Measurements from ENCODE around the gene IZUMO1.

- TF ChIP-seq, protein P1, sequence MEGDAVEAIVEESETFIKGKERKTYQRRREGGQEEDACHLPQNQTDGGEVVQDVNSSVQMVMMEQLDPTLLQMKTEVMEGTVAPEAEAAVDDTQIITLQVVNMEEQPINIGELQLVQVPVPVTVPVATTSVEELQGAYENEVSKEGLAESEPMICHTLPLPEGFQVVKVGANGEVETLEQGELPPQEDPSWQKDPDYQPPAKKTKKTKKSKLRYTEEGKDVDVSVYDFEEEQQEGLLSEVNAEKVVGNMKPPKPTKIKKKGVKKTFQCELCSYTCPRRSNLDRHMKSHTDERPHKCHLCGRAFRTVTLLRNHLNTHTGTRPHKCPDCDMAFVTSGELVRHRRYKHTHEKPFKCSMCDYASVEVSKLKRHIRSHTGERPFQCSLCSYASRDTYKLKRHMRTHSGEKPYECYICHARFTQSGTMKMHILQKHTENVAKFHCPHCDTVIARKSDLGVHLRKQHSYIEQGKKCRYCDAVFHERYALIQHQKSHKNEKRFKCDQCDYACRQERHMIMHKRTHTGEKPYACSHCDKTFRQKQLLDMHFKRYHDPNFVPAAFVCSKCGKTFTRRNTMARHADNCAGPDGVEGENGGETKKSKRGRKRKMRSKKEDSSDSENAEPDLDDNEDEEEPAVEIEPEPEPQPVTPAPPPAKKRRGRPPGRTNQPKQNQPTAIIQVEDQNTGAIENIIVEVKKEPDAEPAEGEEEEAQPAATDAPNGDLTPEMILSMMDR (IDR thresholded peaks at IDR 0.05 in 2 of 3, conservative IDR thresholded peaks at IDR 0.05 in 1 of 3; ENCODE audit: insufficient read depth in 2 of 3, low read depth in 1 of 3, low read length in 3 of 3), result no peak
- TF ChIP-seq EP300 (IDR thresholded peaks at IDR 0.05; ENCODE audit: low read length) (no peak), MEIS2 (IDR thresholded peaks at IDR 0.05; ENCODE audit: partially characterized antibody) (no peak), ZBTB2 (IDR thresholded peaks at IDR 0.05) (no peak), ARID3A (IDR thresholded peaks at IDR 0.05; ENCODE audit: borderline replicate concordance, low read depth, low read length) (no peak), ETS2 (tag; IDR thresholded peaks at IDR 0.05; ENCODE audit: borderline replicate concordance, poor library complexity, severe bottlenecking) (no peak), HDAC8 (tag; IDR thresholded peaks at IDR 0.05) (no peak), POLR2A (conservative IDR thresholded peaks at IDR 0.05) (no peak), GATA2 (CRISPR knock-in tag; IDR thresholded peaks at IDR 0.05) (no peak), CBX2 (IDR thresholded peaks at IDR 0.05; ENCODE audit: insufficient read depth, low read length, poor library complexity, severe bottlenecking) (no peak), PHF8 (IDR thresholded peaks at IDR 0.05; ENCODE audit: borderline replicate concordance, low read length) (no peak), ZNF384 (IDR thresholded peaks at IDR 0.05; ENCODE audit: low read depth, low read length) (no peak)
- TF ChIP-seq, protein P2, sequence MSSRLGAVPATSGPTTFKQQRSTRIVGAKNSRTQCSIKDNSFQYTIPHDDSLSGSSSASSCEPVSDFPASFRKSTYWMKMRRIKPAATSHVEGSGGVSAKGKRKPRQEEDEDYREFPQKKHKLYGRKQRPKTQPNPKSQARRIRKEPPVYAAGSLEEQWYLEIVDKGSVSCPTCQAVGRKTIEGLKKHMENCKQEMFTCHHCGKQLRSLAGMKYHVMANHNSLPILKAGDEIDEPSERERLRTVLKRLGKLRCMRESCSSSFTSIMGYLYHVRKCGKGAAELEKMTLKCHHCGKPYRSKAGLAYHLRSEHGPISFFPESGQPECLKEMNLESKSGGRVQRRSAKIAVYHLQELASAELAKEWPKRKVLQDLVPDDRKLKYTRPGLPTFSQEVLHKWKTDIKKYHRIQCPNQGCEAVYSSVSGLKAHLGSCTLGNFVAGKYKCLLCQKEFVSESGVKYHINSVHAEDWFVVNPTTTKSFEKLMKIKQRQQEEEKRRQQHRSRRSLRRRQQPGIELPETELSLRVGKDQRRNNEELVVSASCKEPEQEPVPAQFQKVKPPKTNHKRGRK (tag; IDR thresholded peaks at IDR 0.05), result no peak
- TF ChIP-seq, protein P3, sequence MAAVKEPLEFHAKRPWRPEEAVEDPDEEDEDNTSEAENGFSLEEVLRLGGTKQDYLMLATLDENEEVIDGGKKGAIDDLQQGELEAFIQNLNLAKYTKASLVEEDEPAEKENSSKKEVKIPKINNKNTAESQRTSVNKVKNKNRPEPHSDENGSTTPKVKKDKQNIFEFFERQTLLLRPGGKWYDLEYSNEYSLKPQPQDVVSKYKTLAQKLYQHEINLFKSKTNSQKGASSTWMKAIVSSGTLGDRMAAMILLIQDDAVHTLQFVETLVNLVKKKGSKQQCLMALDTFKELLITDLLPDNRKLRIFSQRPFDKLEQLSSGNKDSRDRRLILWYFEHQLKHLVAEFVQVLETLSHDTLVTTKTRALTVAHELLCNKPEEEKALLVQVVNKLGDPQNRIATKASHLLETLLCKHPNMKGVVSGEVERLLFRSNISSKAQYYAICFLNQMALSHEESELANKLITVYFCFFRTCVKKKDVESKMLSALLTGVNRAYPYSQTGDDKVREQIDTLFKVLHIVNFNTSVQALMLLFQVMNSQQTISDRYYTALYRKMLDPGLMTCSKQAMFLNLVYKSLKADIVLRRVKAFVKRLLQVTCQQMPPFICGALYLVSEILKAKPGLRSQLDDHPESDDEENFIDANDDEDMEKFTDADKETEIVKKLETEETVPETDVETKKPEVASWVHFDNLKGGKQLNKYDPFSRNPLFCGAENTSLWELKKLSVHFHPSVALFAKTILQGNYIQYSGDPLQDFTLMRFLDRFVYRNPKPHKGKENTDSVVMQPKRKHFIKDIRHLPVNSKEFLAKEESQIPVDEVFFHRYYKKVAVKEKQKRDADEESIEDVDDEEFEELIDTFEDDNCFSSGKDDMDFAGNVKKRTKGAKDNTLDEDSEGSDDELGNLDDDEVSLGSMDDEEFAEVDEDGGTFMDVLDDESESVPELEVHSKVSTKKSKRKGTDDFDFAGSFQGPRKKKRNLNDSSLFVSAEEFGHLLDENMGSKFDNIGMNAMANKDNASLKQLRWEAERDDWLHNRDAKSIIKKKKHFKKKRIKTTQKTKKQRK (IDR thresholded peaks at IDR 0.05; ENCODE audit: borderline replicate concordance, low read depth, low read length), result no peak
These were observed 6.0 kb upstream of the IZUMO1 start, which contains the start of gene FUT1 for GRCh38 chr19:48752496-48753365.
